HepG2 (cell line): ENCODE measurements around the gene CEP68. TPM values are rescaled to one million over a fixed set of nuclear protein-coding genes. Genes with fewer than 3 reads are reported as not detected.

Experiments
- BRCA1 ChIP-seq: sonication (generic); formaldehyde crosslinking; IDR thresholded peaks from 2 replicates; pipeline ENCODE4 v1.4.0; 2020; ENCODE audit warnings: missing genetic modification reagents
- IRF2 ChIP-seq: IDR thresholded peaks from 2 replicates; pipeline ENCODE4 v1.6.1; 2018; ENCODE audit warnings: missing genetic modification reagents, missing compliant biosample characterization
- IRX3 ChIP-seq: sonication (generic); formaldehyde crosslinking; IDR thresholded peaks from 2 replicates; pipeline ENCODE4 v1.8.1; 2023; ENCODE audit warnings: mild to moderate bottlenecking, low read depth, missing genetic modification reagents, borderline replicate concordance
- LCORL ChIP-seq, 2 experiments: fragments of 450-650 bp in 1 of 2; sonication (generic) in 1 of 2; formaldehyde crosslinking in 1 of 2; IDR thresholded peaks; 2 replicates each; pipeline versions ENCODE4 v1.5.0 to v1.6.1; 2017 to 2020; ENCODE audit warnings: antibody characterized with exemption in 1 of 2, missing genetic modification reagents in 1 of 2
- MAFF ChIP-seq: IDR thresholded peaks from 2 replicates; pipeline ENCODE4 v1.6.1; 2011; ENCODE audit warnings: low read depth, low read length, improper control_type of control experiment
- MED1 ChIP-seq: sonication (generic); formaldehyde crosslinking; IDR thresholded peaks from 2 replicates; pipeline ENCODE4 v1.4.0; 2020; ENCODE audit warnings: missing genetic modification reagents
- MED8 ChIP-seq: sonication (generic); formaldehyde crosslinking; IDR thresholded peaks from 2 replicates; pipeline ENCODE4 v1.8.1; 2023; ENCODE audit warnings: mild to moderate bottlenecking, missing genetic modification reagents; ENCODE audit not compliant: insufficient replicate concordance
- MTA1 ChIP-seq: sonication (generic); formaldehyde crosslinking; IDR thresholded peaks from 2 replicates; pipeline ENCODE4 v1.4.0; 2020; ENCODE audit warnings: missing genetic modification reagents, mild to moderate bottlenecking, borderline replicate concordance
- NONO ChIP-seq, 2 experiments: fragments of 450-650 bp in 1 of 2; sonication (generic) in 1 of 2; formaldehyde crosslinking in 1 of 2; IDR thresholded peaks in 1 of 2; conservative IDR thresholded peaks in 1 of 2; 2 replicates each; pipeline versions ENCODE4 v1.6.1 to v1.8.0; 2017 to 2022; ENCODE audit warnings: mild to moderate bottlenecking in 1 of 2, missing genetic modification reagents in 1 of 2, moderate library complexity in 1 of 2
- PPARG ChIP-seq: conservative IDR thresholded peaks from 2 replicates; pipeline ENCODE4 v1.6.1; 2016; ENCODE audit warnings: missing biosample characterization, missing genetic modification reagents
- RAD51 ChIP-seq: fragments of 450-650 bp; IDR thresholded peaks from 2 replicates; pipeline ENCODE4 v1.6.1; 2016; ENCODE audit warnings: borderline replicate concordance
- ZNF44 ChIP-seq: sonication (generic); formaldehyde crosslinking; IDR thresholded peaks from 2 replicates; pipeline ENCODE4 v1.5.1; 2020; ENCODE audit warnings: mild to moderate bottlenecking, missing genetic modification reagents
- ZNF713 ChIP-seq: sonication (generic); formaldehyde crosslinking; IDR thresholded peaks from 2 replicates; pipeline ENCODE4 v1.4.0; 2020; ENCODE audit warnings: mild to moderate bottlenecking, missing genetic modification reagents
- ZNF816 ChIP-seq: sonication (generic); formaldehyde crosslinking; IDR thresholded peaks from 2 replicates; pipeline ENCODE4 v1.8.0; 2022; ENCODE audit warnings: missing genetic modification reagents, mild to moderate bottlenecking, borderline replicate concordance
- polyA plus RNA-seq, 8 experiments: library from polyadenylated mRNA; depleted of rRNA in 3 of 8; stranded (reverse) in 7 of 8; unstranded in 1 of 8; fragments of >200 nt; fragmentation: Illumina TruSeq in 4 of 8; extraction: Trizol in 4 of 8; gene quantifications; 2 replicates each; pipeline versions ENCODE4 v1.2.1 to v1.2.3, GENCODE V29; 2011 to 2016; ENCODE audit warnings: low read depth in 4 of 8, missing spikeins in 1 of 8, mixed read lengths in 1 of 8; ENCODE audit not compliant: insufficient read depth in 1 of 8
- total RNA-seq, 5 experiments: library from RNA; depleted of rRNA; stranded (reverse); fragments of >200 nt; fragmentation: Illumina TruSeq; extraction: Trizol; gene quantifications; 2 replicates each; pipeline ENCODE4 v1.2.3, GENCODE V29; 2016; ENCODE audit warnings: low read depth in 1 of 5
- TF ChIP-seq, protein P1 (sequence below): sonication (generic); formaldehyde crosslinking; IDR thresholded peaks from 2 replicates; pipeline ENCODE4 v1.4.0; 2020; ENCODE audit warnings: missing genetic modification reagents
- TF ChIP-seq, protein P2 (sequence below): sonication (generic); formaldehyde crosslinking; conservative IDR thresholded peaks from 2 replicates; pipeline ENCODE4 v1.8.1; 2023; ENCODE audit warnings: missing genetic modification reagents
- TF ChIP-seq, protein P3 (sequence below): sonication (generic); formaldehyde crosslinking; IDR thresholded peaks from 2 replicates; pipeline ENCODE4 v1.5.0; 2020; ENCODE audit warnings: mild to moderate bottlenecking, missing genetic modification reagents, borderline replicate concordance

The CEP68 gene
- total and polyA plus RNA-seq, 2 of the 13 experiments (the other 11 are each of a cell fraction or from before 2014, with no cell fraction given) = 5.7 to 9.3 TPM

DNA sequence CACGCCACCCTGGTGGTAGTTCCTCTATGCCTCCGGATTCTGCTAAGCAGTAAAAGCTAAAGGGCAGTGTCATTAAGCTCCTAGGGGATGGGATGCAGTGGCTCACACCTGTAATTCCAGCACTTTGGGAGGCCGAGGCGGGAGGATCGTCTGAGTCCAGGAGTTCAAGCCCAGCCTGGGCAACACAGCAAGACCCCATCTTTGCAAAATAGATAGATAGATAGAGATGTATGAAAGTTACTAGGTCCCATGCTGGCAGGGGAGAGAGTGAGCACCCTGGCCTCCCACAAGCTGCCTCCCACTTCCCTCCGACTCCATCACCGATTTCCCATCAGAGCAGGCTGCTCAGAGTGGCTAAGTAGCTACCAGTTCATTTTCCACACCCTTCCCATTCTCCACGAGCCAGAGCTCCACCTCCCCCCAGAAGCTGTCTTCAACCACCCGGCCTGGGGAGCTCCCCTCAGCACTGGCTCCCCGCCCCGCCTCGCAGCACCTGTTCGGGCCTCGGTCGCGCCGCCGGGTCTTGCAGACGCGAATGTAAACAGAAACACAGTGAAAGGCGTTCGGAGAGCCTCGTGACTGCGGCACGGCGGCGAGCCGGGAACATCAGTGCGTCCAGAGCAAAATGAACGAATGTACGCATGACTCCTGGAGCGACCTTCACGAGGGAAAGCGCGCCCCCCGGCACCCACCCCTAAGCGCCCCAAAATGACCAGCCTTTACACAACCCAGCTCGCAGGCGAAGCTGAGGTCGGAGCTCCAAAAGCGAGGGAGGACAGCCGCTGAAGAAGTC is 598 bp upstream of the CEP68 start (continued):
- TF ChIP-seq, protein P1, sequence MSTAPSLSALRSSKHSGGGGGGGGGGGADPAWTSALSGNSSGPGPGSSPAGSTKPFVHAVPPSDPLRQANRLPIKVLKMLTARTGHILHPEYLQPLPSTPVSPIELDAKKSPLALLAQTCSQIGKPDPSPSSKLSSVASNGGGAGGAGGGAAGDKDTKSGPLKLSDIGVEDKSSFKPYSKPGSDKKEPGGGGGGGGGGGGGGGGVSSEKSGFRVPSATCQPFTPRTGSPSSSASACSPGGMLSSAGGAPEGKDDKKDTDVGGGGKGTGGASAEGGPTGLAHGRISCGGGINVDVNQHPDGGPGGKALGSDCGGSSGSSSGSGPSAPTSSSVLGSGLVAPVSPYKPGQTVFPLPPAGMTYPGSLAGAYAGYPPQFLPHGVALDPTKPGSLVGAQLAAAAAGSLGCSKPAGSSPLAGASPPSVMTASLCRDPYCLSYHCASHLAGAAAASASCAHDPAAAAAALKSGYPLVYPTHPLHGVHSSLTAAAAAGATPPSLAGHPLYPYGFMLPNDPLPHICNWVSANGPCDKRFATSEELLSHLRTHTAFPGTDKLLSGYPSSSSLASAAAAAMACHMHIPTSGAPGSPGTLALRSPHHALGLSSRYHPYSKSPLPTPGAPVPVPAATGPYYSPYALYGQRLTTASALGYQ (CRISPR knock-in tag) = 0 out of 2 replicates have a peak, but pooled peaks have one; percentile 4
- TF ChIP-seq LCORL (IDR thresholded peaks at IDR 0.05) = no peak
- TF ChIP-seq LCORL (CRISPR knock-in tag; IDR thresholded peaks at IDR 0.05) = no peak
- TF ChIP-seq ZNF713 (CRISPR knock-in tag) = no peak
- peak; percentile 23; the same call in 1 of the 2 replicates for TF ChIP-seq IRX3 (CRISPR knock-in tag)
- no peak for TF ChIP-seq BRCA1 (CRISPR knock-in tag)
- TF ChIP-seq, protein P2, sequence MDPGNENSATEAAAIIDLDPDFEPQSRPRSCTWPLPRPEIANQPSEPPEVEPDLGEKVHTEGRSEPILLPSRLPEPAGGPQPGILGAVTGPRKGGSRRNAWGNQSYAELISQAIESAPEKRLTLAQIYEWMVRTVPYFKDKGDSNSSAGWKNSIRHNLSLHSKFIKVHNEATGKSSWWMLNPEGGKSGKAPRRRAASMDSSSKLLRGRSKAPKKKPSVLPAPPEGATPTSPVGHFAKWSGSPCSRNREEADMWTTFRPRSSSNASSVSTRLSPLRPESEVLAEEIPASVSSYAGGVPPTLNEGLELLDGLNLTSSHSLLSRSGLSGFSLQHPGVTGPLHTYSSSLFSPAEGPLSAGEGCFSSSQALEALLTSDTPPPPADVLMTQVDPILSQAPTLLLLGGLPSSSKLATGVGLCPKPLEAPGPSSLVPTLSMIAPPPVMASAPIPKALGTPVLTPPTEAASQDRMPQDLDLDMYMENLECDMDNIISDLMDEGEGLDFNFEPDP = no peak; the same call in 1 of the 2 replicates
- no peak; the same call in 1 of the 2 replicates for TF ChIP-seq PPARG
- TF ChIP-seq ZNF44 (CRISPR knock-in tag) = peak; percentile 96
- no peak for TF ChIP-seq IRF2 (CRISPR knock-in tag)
- TF ChIP-seq MAFF = no peak
- no peak for TF ChIP-seq MED1 (CRISPR knock-in tag)
- no peak for TF ChIP-seq ZNF816
- no peak for TF ChIP-seq NONO (IDR thresholded peaks at IDR 0.05)
- no peak; the same call in 1 of the 2 replicates for TF ChIP-seq NONO (CRISPR knock-in tag; conservative IDR thresholded peaks at IDR 0.05)
- peak; percentile 43; the same call in 1 of the 2 replicates for TF ChIP-seq MTA1 (CRISPR knock-in tag)
- TF ChIP-seq, protein P3, sequence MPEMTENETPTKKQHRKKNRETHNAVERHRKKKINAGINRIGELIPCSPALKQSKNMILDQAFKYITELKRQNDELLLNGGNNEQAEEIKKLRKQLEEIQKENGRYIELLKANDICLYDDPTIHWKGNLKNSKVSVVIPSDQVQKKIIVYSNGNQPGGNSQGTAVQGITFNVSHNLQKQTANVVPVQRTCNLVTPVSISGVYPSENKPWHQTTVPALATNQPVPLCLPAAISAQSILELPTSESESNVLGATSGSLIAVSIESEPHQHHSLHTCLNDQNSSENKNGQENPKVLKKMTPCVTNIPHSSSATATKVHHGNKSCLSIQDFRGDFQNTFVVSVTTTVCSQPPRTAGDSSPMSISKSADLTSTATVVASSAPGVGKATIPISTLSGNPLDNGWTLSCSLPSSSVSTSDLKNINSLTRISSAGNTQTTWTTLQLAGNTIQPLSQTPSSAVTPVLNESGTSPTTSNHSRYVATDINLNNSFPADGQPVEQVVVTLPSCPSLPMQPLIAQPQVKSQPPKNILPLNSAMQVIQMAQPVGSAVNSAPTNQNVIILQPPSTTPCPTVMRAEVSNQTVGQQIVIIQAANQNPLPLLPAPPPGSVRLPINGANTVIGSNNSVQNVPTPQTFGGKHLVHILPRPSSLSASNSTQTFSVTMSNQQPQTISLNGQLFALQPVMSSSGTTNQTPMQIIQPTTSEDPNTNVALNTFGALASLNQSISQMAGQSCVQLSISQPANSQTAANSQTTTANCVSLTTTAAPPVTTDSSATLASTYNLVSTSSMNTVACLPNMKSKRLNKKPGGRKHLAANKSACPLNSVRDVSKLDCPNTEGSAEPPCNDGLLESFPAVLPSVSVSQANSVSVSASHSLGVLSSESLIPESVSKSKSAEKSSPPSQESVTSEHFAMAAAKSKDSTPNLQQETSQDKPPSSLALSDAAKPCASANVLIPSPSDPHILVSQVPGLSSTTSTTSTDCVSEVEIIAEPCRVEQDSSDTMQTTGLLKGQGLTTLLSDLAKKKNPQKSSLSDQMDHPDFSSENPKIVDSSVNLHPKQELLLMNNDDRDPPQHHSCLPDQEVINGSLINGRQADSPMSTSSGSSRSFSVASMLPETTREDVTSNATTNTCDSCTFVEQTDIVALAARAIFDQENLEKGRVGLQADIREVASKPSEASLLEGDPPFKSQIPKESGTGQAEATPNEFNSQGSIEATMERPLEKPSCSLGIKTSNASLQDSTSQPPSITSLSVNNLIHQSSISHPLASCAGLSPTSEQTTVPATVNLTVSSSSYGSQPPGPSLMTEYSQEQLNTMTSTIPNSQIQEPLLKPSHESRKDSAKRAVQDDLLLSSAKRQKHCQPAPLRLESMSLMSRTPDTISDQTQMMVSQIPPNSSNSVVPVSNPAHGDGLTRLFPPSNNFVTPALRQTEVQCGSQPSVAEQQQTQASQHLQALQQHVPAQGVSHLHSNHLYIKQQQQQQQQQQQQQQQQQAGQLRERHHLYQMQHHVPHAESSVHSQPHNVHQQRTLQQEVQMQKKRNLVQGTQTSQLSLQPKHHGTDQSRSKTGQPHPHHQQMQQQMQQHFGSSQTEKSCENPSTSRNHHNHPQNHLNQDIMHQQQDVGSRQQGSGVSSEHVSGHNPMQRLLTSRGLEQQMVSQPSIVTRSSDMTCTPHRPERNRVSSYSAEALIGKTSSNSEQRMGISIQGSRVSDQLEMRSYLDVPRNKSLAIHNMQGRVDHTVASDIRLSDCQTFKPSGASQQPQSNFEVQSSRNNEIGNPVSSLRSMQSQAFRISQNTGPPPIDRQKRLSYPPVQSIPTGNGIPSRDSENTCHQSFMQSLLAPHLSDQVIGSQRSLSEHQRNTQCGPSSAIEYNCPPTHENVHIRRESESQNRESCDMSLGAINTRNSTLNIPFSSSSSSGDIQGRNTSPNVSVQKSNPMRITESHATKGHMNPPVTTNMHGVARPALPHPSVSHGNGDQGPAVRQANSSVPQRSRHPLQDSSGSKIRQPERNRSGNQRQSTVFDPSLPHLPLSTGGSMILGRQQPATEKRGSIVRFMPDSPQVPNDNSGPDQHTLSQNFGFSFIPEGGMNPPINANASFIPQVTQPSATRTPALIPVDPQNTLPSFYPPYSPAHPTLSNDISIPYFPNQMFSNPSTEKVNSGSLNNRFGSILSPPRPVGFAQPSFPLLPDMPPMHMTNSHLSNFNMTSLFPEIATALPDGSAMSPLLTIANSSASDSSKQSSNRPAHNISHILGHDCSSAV = no peak
- no peak for TF ChIP-seq MED8 (CRISPR knock-in tag)
- no peak for TF ChIP-seq RAD51
